SKM-1 (cell line): ENCODE results near the gene ATP11B.
A peak's percentile ranks its signal among the peaks of the same experiment; 100 is the strongest.

ENCODE experiments used
- DNase-seq: peaks from one replicate; lab custom pipeline; 2025; ENCODE audit not compliant: unreplicated experiment; lab: John Stamatoyannopoulos, UW

ATP11B gene

DNA sequence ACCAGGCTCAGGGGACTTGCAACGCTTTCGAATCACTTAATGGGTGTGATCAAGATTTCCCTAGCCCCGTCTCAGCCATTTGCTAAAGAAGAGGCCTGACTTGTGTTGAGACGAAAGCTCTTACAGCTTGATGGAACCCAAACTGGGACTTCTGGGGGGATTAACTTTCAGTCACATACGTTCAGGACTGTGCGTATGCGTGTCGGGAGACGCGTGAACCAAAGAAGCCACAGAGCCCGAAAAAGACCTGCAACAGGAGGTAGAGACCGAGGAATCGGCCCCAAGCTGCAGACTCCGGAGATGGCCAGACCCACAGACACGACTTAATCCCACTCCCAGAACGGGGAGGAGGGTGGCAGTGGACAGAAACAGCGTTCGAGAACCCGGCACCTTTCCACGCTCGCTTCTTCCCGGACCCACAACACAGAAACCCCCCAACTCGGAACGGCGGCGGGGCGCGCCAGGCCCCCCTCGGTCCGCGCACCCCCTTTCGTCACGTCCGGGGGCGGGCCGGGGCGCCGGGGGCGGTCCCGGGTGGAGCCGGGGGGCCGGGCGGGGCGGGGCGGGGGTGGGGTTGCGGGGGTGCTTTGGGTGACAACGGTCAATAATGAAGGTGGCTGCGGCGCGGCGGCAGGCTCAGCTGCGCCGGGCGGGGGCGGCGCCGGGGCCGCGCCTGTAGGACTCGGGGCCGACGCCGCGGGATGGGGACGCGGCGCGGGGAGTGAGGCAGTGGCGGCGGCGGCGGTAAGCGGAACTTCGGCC lies at the start of gene ATP11B:
TSS of gene ATP11B (plus strand) at position 604 of the 762 bp plus-strand sequence. CDS start 256 bp downstream, outside the sequence.
- peak; percentile 73 for DNase-seq

GRCh38 chr3:182746959-182747358 lies 46.3 kb upstream of the ATP11B start:
- no peak for DNase-seq

- no peak for DNase-seq
These were observed 38.0 kb upstream of the ATP11B start for GRCh38 chr3:182755308-182755707.

DNA sequence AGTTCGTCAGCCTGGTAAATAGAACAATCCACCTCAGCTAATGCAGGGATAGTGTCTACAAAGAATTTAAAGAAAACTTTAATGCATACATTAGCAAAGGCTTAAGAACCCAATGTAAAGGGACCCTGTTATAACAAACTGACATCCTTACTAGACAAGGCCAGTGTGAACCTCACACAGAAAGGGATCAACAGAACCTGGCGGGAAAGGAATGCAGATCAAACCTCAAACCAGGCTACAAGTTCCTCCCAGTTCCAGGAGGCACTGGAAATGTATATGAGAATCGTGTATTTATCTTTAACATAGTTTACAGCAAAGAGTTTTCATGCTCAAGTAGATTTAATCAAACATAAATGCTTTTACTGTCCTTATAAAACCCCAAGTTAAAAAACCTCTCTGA lies 37.6 kb upstream of the ATP11B start:
- DNase-seq = no peak

GRCh38 chr3:182760576-182761164 lies 32.6 kb upstream of the ATP11B start:
- no peak for DNase-seq

DNA sequence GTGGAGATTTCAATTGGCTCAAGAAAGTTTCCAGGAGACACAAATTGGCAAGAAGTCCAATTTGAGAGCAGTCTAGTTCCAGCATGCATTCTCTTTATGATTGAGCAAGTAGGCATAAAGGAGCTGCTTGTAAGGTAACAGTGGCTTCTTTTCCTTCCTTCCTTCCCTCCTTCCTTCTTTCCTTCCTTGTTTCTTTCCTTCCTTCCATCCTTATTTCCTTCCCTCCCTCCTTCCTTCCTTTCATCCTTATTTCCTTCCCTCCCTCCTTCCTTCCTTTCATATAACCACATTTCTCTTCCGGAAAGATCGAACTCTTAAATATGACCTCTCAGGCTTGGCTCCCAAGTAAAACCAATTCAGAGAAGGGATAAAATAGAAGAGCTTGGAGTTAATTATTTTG lies 29.4 kb upstream of the ATP11B start:
- no peak for DNase-seq

DNA sequence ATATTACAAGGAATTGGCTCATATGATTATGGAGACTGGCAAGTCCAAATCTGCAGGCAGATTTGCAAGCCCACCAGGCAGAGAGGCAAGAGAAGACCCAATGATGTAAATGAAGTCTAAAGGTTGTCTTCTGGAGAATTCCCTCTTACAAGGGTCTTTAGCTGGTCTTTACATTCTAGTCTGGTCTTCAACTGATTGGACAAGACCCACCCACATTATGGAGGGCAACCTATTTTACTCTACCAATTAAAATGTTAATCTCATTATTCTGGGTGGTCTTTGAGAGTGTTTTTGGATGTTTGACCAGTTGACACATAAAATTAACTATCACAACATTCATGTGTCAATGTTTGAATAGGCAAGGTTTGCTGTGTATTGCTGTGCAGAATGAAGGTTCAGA lies 28.0 kb upstream of the ATP11B start:
- no peak for DNase-seq

DNA sequence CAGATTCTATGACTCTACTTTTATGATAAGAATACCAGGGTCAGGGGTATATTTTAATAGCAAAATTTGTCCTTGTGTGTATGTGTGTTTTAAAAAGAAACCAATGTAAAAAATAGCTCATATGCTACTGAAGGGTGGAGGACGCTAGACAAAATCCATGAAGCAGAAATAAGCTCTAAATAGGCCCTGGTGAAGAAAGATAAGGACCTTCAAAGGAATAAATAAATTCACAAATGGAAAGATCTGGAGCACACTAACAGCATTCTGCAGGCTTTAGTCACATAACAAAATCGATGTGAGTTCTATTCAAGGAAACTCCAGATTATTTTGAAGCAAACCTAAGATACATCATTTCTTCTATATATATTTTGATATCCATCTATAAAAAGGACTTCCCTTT lies 27.2 kb upstream of the ATP11B start:
- no peak for DNase-seq

DNA sequence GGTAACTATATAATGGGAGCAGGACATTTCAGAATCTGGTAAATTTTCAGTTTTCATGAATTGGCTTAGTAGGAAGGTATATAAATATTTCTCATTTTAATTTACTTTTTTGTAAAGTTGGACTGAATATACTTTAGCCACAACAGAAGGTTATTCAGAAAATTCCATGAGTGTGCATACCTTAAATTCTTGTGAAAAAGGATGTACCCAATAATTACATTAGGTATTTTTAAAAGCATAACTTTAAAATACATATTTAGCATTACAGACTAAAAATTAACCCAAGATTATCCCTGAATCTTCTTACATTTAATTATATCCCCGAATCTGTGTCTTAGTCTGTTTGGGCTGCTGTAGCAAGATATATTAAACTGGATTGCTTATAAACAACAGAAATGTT lies 24.9 kb upstream of the ATP11B start:
- DNase-seq = no peak

GRCh38 chr3:182769673-182770072 lies 23.6 kb upstream of the ATP11B start:
- DNase-seq = no peak

- no peak for DNase-seq
These were observed 11.2 kb upstream of the ATP11B start for GRCh38 chr3:182782149-182782548.

GRCh38 chr3:182783106-182783505 lies 10.2 kb upstream of the ATP11B start:
- DNase-seq = no peak

- DNase-seq = no peak
These were observed 8.8 kb upstream of the ATP11B start for GRCh38 chr3:182784542-182784941.

GRCh38 chr3:182785142-182785541 lies 8.2 kb upstream of the ATP11B start:
- DNase-seq = no peak

- DNase-seq = no peak
These were observed 7.5 kb upstream of the ATP11B start for GRCh38 chr3:182785756-182786155.

DNA sequence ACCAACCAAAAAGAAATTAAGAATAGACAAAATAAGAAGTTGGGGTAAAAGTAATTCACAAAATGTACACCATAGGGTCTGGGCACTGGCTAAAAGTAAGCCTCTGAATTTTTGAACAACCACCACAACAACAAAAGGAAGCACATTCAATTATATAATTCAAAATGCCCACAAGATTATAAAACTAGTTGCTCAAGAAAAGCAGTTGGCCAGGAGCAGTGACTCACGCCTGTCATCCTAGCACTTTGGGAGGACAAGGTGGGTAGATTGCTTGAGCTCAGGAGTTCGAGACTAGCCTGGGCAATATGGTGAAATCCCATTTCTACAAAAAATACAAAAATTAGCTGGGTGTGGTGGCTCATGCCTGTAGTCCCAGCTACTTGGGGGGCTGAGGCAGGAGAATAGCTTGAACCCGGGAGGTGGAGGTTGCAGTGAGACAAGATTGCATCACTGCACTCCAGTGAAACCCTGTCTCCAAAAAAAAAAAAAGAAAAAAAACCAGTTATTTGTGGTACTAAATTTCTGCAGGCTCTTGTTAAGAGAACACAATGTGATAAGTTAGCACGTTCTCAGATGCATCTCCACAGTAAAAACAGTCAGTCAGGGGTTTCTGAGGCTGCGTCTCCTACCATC lies 6.6 kb upstream of the ATP11B start:
- no peak for DNase-seq

- no peak for DNase-seq
These were observed 5.8 kb upstream of the ATP11B start for GRCh38 chr3:182787302-182788036.

GRCh38 chr3:182789371-182789770 lies 3.9 kb upstream of the ATP11B start:
- DNase-seq = no peak

DNA sequence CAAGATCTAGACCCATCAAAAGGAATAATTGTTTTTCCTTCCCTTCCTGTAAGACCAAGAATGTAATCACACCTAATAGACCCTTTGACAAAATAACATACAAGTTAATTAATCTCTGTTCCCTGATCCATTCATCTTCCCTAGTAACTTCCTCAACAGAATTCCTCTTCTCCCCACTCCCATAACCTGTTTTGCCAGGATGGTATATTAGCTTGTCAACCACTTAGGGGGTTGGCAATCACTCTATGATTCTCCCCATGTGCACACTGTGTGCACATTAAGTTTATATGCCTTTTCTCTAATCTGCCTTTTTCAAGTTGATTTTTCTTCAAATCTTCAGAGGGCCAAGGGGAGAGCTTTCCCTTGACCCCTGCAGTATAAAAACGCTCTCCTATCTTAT lies 2.7 kb upstream of the ATP11B start:
- DNase-seq = no peak

GRCh38 chr3:182793663-182794454 lies 555 bp downstream of the ATP11B start:
- DNase-seq = peak; percentile 40
